ENCODE measurements around the gene SULT2B1. TPM values are rescaled to one million over a fixed set of nuclear protein-coding genes. Genes with fewer than 3 reads are reported as not detected.
A peak's percentile ranks its signal among the peaks of the same experiment; 100 is the strongest.

Gene SULT2B1
- total RNA-seq, 2 experiments from 2014 or later: not detected

GRCh38 chr19:48634036-48634342 lies 82.0 kb downstream of the SULT2B1 start:
- H3K36me3 ChIP-seq (ENCODE audit: insufficient read depth, low read length): peaks cover 25% of the 10 kb centered on the region; the same call in 1 of the 2 replicates

GRCh38 chr19:48634424-48635262 lies 82.7 kb downstream of the SULT2B1 start:
- Histone ChIP-seq H3K4me3 (ENCODE audit: low read depth, low read length, poor library complexity, severe bottlenecking) (peak overlapping the region; percentile 76), H3K79me2 (ENCODE audit: insufficient read depth, low read depth, low read length) (no peaks in the 10 kb centered on the region; the same call in 1 of the 2 replicates), H2AFZ (ENCODE audit: low read length) (peak overlapping the region; percentile 43; the same call in 1 of the 2 replicates), H3K27ac (ENCODE audit: low read depth, low read length, poor library complexity, severe bottlenecking) (peak overlapping the region; percentile 82), H3K36me3 (ENCODE audit: insufficient read depth, low read length) (peaks cover 19% of the 10 kb centered on the region; the same call in 1 of the 2 replicates), H3K9me3 (ENCODE audit: low read length) (no peaks in the 10 kb centered on the region), H4K20me1 (ENCODE audit: insufficient read depth, low read length) (no peaks in the 10 kb centered on the region), H3K4me1 (ENCODE audit: insufficient read depth, low read length, poor library complexity, severe bottlenecking) (peaks cover 46% of the 10 kb centered on the region), H3K9me2 (ENCODE audit: insufficient read depth, low read length) (no peaks in the 10 kb centered on the region), H3K4me2 (ENCODE audit: low read length) (peak overlapping the region; percentile 97)
- TF ChIP-seq EZH2phosphoT487 (IDR thresholded peaks at IDR 0.05; ENCODE audit: borderline replicate concordance, low read depth, low read length): no peak
- TF ChIP-seq CTCF (conservative IDR thresholded peaks at IDR 0.05; ENCODE audit: low read length): no peak
- BruUV-seq (replicated peaks): no TSS peak
- ChIA-PET CTCF (ENCODE audit: unreplicated experiment) (interaction anchor here (0.8 to 1.1 kb wide), 2 partner anchors 11 to 132 kb away, joined by 3 read pairs; no protein-coding TSS in a partner anchor), POLR2A (interaction anchor here (1.2 to 1.8 kb wide), 2 partner anchors 16 to 18 kb away, joined by 3 to 6 read pairs; partner anchors contain the start of genes RPL18 and SPHK2)
- intact Hi-C loops (cut with micrococcal nuclease; ENCODE audit: unreplicated experiment): loop anchor here (5.0 to 10.0 kb wide), 2 partner anchors 860 to 1043 kb away; partner anchors contain the start of genes PRMT1 and RPS11
- DNase-seq (ENCODE audit: low spot score): peak; percentile 97

More at GRCh38 chr19:48634036-48634342, 82.0 kb downstream of the SULT2B1 start:
- H4K20me1 ChIP-seq (ENCODE audit: insufficient read depth, low read length): no peaks in the 10 kb centered on the region
- H3K4me1 ChIP-seq (ENCODE audit: insufficient read depth, low read length, poor library complexity, severe bottlenecking): peaks cover 43% of the 10 kb centered on the region
- H3K9me3 ChIP-seq (ENCODE audit: low read length): no peaks in the 10 kb centered on the region
- no TSS peak for BruUV-seq (replicated peaks)
- H3K4me3 ChIP-seq (ENCODE audit: low read depth, low read length, poor library complexity, severe bottlenecking): peak overlapping the region; percentile 76
- H3K9me2 ChIP-seq (ENCODE audit: insufficient read depth, low read length): no peaks in the 10 kb centered on the region
- POLR2A ChIA-PET: interaction anchor here (1.2 to 1.8 kb wide), 2 partner anchors 15 to 17 kb away, joined by 3 to 6 read pairs; partner anchors contain the start of genes RPL18 and SPHK2
- H3K4me2 ChIP-seq (ENCODE audit: low read length): peak overlapping the region; percentile 97
- intact Hi-C loops (cut with micrococcal nuclease; ENCODE audit: unreplicated experiment): loop anchor here (10.0 kb wide), 1 partner anchor 861 kb away; the partner anchor contains the start of gene RPS11
- H2AFZ ChIP-seq (ENCODE audit: low read length): peak overlapping the region; percentile 40; the same call in 1 of the 2 replicates
- no peak for DNase-seq (ENCODE audit: low spot score)
- TF ChIP-seq EZH2phosphoT487 (IDR thresholded peaks at IDR 0.05; ENCODE audit: borderline replicate concordance, low read depth, low read length): no peak
- no peak for TF ChIP-seq CTCF (conservative IDR thresholded peaks at IDR 0.05; ENCODE audit: low read length)
- peak overlapping the region; percentile 82 for H3K27ac ChIP-seq (ENCODE audit: low read depth, low read length, poor library complexity, severe bottlenecking)
- H3K79me2 ChIP-seq (ENCODE audit: insufficient read depth, low read depth, low read length): no peaks in the 10 kb centered on the region; the same call in 1 of the 2 replicates
- CTCF ChIA-PET (ENCODE audit: unreplicated experiment): interaction anchor here (0.8 to 1.1 kb wide), 2 partner anchors 10 to 132 kb away, joined by 3 read pairs; no protein-coding TSS in a partner anchor
